ENCODE data around the gene SUSD5. TPM values are rescaled to one million over a fixed set of nuclear protein-coding genes. Genes with fewer than 3 reads are reported as not detected.

The SUSD5 gene
- total RNA-seq, 1 donor from 2014 or later = 0.33 TPM

DNA sequence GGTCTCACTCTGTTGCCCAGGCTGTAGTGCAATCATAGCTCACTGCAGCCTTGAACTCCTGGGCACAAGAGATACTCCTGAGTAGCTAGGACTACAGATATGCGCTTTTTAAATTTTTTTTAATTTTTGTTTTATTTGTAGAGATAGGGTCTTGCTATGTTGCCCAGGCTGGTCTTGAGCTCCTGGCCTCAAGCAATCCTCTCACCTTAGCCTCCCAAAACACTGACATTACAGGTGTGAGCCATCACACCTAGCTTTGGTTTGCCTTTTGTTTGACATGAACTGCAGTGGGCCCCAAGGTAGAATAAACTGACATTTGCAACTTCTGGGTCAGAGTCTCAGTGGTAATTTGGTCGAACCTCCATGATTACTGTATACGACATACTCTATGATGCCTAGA is 113.8 kb downstream of the SUSD5 start:
- TF ChIP-seq, protein P1, sequence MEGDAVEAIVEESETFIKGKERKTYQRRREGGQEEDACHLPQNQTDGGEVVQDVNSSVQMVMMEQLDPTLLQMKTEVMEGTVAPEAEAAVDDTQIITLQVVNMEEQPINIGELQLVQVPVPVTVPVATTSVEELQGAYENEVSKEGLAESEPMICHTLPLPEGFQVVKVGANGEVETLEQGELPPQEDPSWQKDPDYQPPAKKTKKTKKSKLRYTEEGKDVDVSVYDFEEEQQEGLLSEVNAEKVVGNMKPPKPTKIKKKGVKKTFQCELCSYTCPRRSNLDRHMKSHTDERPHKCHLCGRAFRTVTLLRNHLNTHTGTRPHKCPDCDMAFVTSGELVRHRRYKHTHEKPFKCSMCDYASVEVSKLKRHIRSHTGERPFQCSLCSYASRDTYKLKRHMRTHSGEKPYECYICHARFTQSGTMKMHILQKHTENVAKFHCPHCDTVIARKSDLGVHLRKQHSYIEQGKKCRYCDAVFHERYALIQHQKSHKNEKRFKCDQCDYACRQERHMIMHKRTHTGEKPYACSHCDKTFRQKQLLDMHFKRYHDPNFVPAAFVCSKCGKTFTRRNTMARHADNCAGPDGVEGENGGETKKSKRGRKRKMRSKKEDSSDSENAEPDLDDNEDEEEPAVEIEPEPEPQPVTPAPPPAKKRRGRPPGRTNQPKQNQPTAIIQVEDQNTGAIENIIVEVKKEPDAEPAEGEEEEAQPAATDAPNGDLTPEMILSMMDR (IDR thresholded peaks at IDR 0.05) = no peak
- H3K36me3 Mint-ChIP-seq (ENCODE audit: low read depth) = no peaks in the 10 kb centered on the region
- POLR2A ChIA-PET = interaction anchor here (2.0 kb wide), 1 partner anchor 9 kb away, joined by 9 read pairs; the partner anchor contains the start of genes GLB1 and TMPPE
- H3K4me1 Mint-ChIP-seq = peaks cover 15% of the 10 kb centered on the region
- no peaks in the 10 kb centered on the region for H3K9me3 Mint-ChIP-seq
- intact Hi-C loops (cut with micrococcal nuclease) = no loop called here
- no peak overlapping the region for H3K27ac Mint-ChIP-seq
- no peaks in the 10 kb centered on the region for H3K27me3 Mint-ChIP-seq
- no peak overlapping the region for H3K4me3 Mint-ChIP-seq
- CTCF ChIA-PET = no interaction called here
- ATAC-seq (ENCODE audit: low read depth) (no peak), DNase-seq (no peak)

- DNase-seq = no peak
- TF ChIP-seq, protein P1 (IDR thresholded peaks at IDR 0.05) = no peak
- ATAC-seq (ENCODE audit: low read depth) = no peak
- H3K27me3 Mint-ChIP-seq = no peaks in the 10 kb centered on the region
- H3K4me1 Mint-ChIP-seq = peaks cover 15% of the 10 kb centered on the region
- CTCF ChIA-PET = no interaction called here
- intact Hi-C loops (cut with micrococcal nuclease) = no loop called here
- H3K4me3 Mint-ChIP-seq = no peak overlapping the region
- H3K27ac Mint-ChIP-seq = no peak overlapping the region
- POLR2A ChIA-PET = no interaction called here
- no peaks in the 10 kb centered on the region for H3K36me3 Mint-ChIP-seq (ENCODE audit: low read depth)
- no peaks in the 10 kb centered on the region for H3K9me3 Mint-ChIP-seq
Measured at GRCh38 chr3:33103480-33103879, 115.1 kb downstream of the SUSD5 start.

DNA sequence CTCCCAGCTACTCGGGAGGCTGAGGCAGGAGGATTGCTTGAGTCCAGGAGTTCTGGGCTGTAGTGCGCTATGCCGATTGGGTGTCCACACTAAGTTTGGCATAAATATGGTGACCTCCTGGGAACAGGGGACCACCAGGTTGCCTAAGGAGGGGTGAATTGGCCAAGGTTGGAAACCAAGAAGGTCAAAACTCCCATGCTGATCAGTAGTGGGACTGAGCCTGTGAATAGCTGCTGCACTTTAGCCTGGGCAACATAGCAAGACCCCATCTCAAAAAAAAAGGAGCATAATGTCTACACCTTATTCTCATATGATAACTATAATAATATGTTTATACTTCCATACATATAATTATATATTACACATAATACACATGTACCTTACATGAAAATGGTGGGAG is 115.6 kb downstream of the SUSD5 start:
- no peak for ATAC-seq (ENCODE audit: low read depth)
- ChIA-PET CTCF (no interaction called here), POLR2A (no interaction called here)
- Mint-ChIP-seq H3K4me1 (peaks cover 15% of the 10 kb centered on the region), H3K9me3 (no peaks in the 10 kb centered on the region), H3K4me3 (no peak overlapping the region), H3K27ac (no peak overlapping the region), H3K36me3 (ENCODE audit: low read depth) (no peaks in the 10 kb centered on the region), H3K27me3 (no peaks in the 10 kb centered on the region)
- no peak for DNase-seq
- intact Hi-C loops (cut with micrococcal nuclease) = no loop called here
- TF ChIP-seq, protein P1 (IDR thresholded peaks at IDR 0.05) = no peak

DNA sequence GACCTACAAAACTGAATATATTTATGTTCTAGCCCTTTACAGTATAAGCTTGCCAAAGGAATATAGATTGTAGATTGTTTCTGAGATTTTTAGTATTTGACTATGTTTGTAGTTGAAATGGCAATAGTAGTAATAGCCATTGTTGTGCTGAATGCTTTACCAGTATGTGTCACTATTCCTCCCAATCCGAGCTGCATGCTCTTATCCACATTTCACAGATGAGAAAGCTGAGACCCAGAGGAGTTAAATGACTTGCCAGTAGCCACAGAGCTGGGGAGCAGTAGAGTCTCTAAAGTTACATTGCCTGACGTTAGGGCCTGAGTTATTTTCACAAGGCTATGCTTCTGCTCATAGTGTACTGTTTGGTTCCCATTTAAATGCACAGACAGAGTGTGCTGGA is 118.4 kb downstream of the SUSD5 start:
- H3K4me1 Mint-ChIP-seq = peaks cover 17% of the 10 kb centered on the region
- no peak for DNase-seq
- CTCF ChIA-PET = no interaction called here
- no peak for ATAC-seq (ENCODE audit: low read depth)
- H3K27me3 Mint-ChIP-seq = no peaks in the 10 kb centered on the region
- intact Hi-C loops (cut with micrococcal nuclease) = no loop called here
- peaks cover 8% of the 10 kb centered on the region for H3K36me3 Mint-ChIP-seq (ENCODE audit: low read depth)
- POLR2A ChIA-PET = no interaction called here
- H3K27ac Mint-ChIP-seq = no peak overlapping the region
- no peaks in the 10 kb centered on the region for H3K9me3 Mint-ChIP-seq
- TF ChIP-seq, protein P1 (IDR thresholded peaks at IDR 0.05) = no peak
- no peak overlapping the region for H3K4me3 Mint-ChIP-seq

Other genes starting within 250 kb of the SUSD5 start
- gene GLB1, start 121.7 kb downstream of the SUSD5 start, total RNA-seq = 52.6 and 56.3 TPM in 2 replicates
- gene TMPPE, start 121.7 kb downstream of the SUSD5 start, total RNA-seq = 11.8 and 13.1 TPM in 2 replicates
- gene CRTAP, start 104.8 kb downstream of the SUSD5 start, total RNA-seq = 36.5 and 36.6 TPM in 2 replicates
- gene FBXL2, start 58.6 kb upstream of the SUSD5 start, total RNA-seq = not detected in 2 replicates
- 50.1 and 68.6 TPM in 2 replicates for gene UBP1, start 221.6 kb upstream of the SUSD5 start, total RNA-seq